Common myeloid progenitor, CD34-positive (primary cell): ENCODE results near the gene EFCAB12.
A peak's percentile ranks its signal among the peaks of the same experiment; 100 is the strongest.

Experiments
- CTCF ChIA-PET: fragments of 350-600 bp; sonication (Branson Sonifier 250); formaldehyde crosslinking; loops from one replicate; lab custom pipeline; 2021; ENCODE audit warnings: antibody characterized with exemption; lab: Charles Lee
- POLR2A ChIA-PET: fragments of 350-600 bp; sonication (Branson Sonifier 250); formaldehyde crosslinking; loops from one replicate; lab custom pipeline; 2021; ENCODE audit warnings: antibody characterized with exemption; lab: Charles Lee
- DNase-seq, 3 donors: peaks; one replicate each; pipeline versions ENCODE4 v3.0.0 to v3.0.0-alpha.2; 2013
- H3K27ac ChIP-seq, 2 experiments: 1 replicate in 1 of 2; 2 replicates in 1 of 2; pipeline ENCODE4 v1.7.0; 2013; ENCODE audit warnings: inconsistent platforms in 2 of 2, low read length in 2 of 2, mild to moderate bottlenecking in 2 of 2, low read depth in 1 of 2, moderate library complexity in 1 of 2; ENCODE audit not compliant: severe bottlenecking in 2 of 2, insufficient read depth in 1 of 2, poor library complexity in 1 of 2
- H3K27me3 ChIP-seq, 5 experiments: replicated peaks in 2 of 5; 1 replicate in 3 of 5; 2 replicates in 2 of 5; pipeline versions ENCODE4 v1.6.1 to v1.7.0; 2013; ENCODE audit warnings: low read length in 4 of 5, mild to moderate bottlenecking in 2 of 5, moderate library complexity in 2 of 5, inconsistent platforms in 1 of 5; ENCODE audit not compliant: insufficient read depth in 5 of 5, control insufficient read depth in 4 of 5
- H3K36me3 ChIP-seq, 4 experiments: 1 replicate in 2 of 4; 2 replicates in 2 of 4; pipeline versions ENCODE4 v1.6.1 to v1.7.0; 2013; ENCODE audit warnings: low read length in 3 of 4, control low read depth in 1 of 4, mild to moderate bottlenecking in 1 of 4; ENCODE audit not compliant: control insufficient read depth in 4 of 4, insufficient read depth in 4 of 4
- H3K4me1 ChIP-seq, 4 experiments: 1 replicate in 3 of 4; 2 replicates in 1 of 4; pipeline versions ENCODE4 v1.6.1 to v1.7.1; 2013; ENCODE audit warnings: low read length in 3 of 4, mild to moderate bottlenecking in 3 of 4, control low read depth in 1 of 4, inconsistent platforms in 1 of 4, moderate library complexity in 1 of 4; ENCODE audit not compliant: control insufficient read depth in 4 of 4, insufficient read depth in 4 of 4; ENCODE audit errors: control extremely low read depth in 1 of 4
- H3K4me3 ChIP-seq, 7 experiments: 1 replicate in 4 of 7; 2 replicates in 3 of 7; pipeline versions ENCODE4 v1.5.1 to v1.7.0; 2013; ENCODE audit warnings: mild to moderate bottlenecking in 7 of 7, low read length in 6 of 7, moderate library complexity in 6 of 7, inconsistent platforms in 2 of 7, low read depth in 2 of 7, control low read depth in 1 of 7; ENCODE audit not compliant: insufficient read depth in 4 of 7, control insufficient read depth in 1 of 7; ENCODE audit errors: extremely low read depth in 1 of 7
- H3K9me3 ChIP-seq, 5 experiments: 1 replicate in 4 of 5; 2 replicates in 1 of 5; pipeline versions ENCODE4 v1.6.1 to v1.7.1; 2013; ENCODE audit warnings: low read length in 4 of 5, mild to moderate bottlenecking in 2 of 5, inconsistent platforms in 1 of 5, low read depth in 1 of 5, moderate library complexity in 1 of 5; ENCODE audit not compliant: control insufficient read depth in 4 of 5, insufficient read depth in 2 of 5; ENCODE audit errors: control extremely low read depth in 1 of 5
- WGBS: methylation state at CpG from one replicate; pipeline ENCODE4 v1.1.5; 2013; ENCODE audit not compliant: insufficient coverage; 5-methylcytosine and 5-hydroxymethylcytosine counted together

The EFCAB12 gene

GRCh38 chr3:129432671-129433070, 4.2 kb upstream of the EFCAB12 start:
- Histone ChIP-seq H3K27me3 (peaks cover 0 to 3% (median 0%) of the 10 kb centered on the region in 5 experiments), H3K9me3 (no peaks in the 10 kb centered on the region), H3K36me3 (peaks cover 22 to 81% (median 46%) of the 10 kb centered on the region in 4 experiments), H3K4me1 (peaks cover 19 to 45% (median 29%) of the 10 kb centered on the region in 4 experiments), H3K27ac (no peak overlapping the region), H3K4me3 (no peak overlapping the region)
- no peak for DNase-seq
- ChIA-PET POLR2A (no interaction called here), CTCF (interaction anchor here (1.2 to 1.5 kb wide), 2 partner anchors 32 to 50 kb away, joined by 3 to 4 read pairs; no protein-coding TSS in a partner anchor)

- POLR2A ChIA-PET, result no interaction called here
- peak overlapping the region in 1 of 7 experiments; percentile 6 for H3K4me3 ChIP-seq
- H3K9me3 ChIP-seq, result no peaks in the 10 kb centered on the region
- CTCF ChIA-PET, result interaction anchor here (1.5 kb wide), 1 partner anchor 32 kb away, joined by 3 read pairs; no protein-coding TSS in a partner anchor
- peaks cover 19 to 50% (median 31%) of the 10 kb centered on the region in 4 experiments for H3K4me1 ChIP-seq
- peak in 1 of 3 donors; percentile 23 for DNase-seq
- peaks cover 0 to 8% (median 0%) of the 10 kb centered on the region in 5 experiments for H3K27me3 ChIP-seq
- H3K36me3 ChIP-seq, result peaks cover 20 to 74% (median 42%) of the 10 kb centered on the region in 4 experiments
- no peak overlapping the region for H3K27ac ChIP-seq
- 38% methylated on average over 1 of the region's 7 CpGs for WGBS
These were observed 3.6 kb upstream of the EFCAB12 start for GRCh38 chr3:129432036-129432435.

GRCh38 chr3:129429602-129430001, 1.2 kb upstream of the EFCAB12 start:
- CTCF ChIA-PET, result interaction anchor here (0.9 to 2.1 kb wide), 3 partner anchors 10 to 46 kb away, joined by 4 to 6 read pairs (median 4); partner anchors contain the start of genes IFT122 and MBD4
- H3K4me3 ChIP-seq, result no peak overlapping the region
- POLR2A ChIA-PET, result no interaction called here
- H3K27me3 ChIP-seq, result peaks cover 0 to 8% (median 0%) of the 10 kb centered on the region in 5 experiments
- H3K36me3 ChIP-seq, result peaks cover 9 to 52% (median 30%) of the 10 kb centered on the region in 4 experiments
- H3K27ac ChIP-seq, result no peak overlapping the region
- no peak for DNase-seq
- whole genome bisulfite sequencing, result 86% methylated on average over 3 of the region's 4 CpGs
- peaks cover 7 to 36% (median 26%) of the 10 kb centered on the region in 4 experiments for H3K4me1 ChIP-seq
- peaks cover 0 to 1% (median 0%) of the 10 kb centered on the region in 5 experiments for H3K9me3 ChIP-seq

- 100% methylated on average over 3 of the region's 3 CpGs for WGBS
- no peak for DNase-seq
- Histone ChIP-seq H3K4me1 (peaks cover 4 to 40% (median 26%) of the 10 kb centered on the region in 4 experiments), H3K36me3 (peaks cover 6 to 48% (median 28%) of the 10 kb centered on the region in 4 experiments), H3K27me3 (peaks cover 0 to 8% (median 0%) of the 10 kb centered on the region in 5 experiments), H3K4me3 (peak overlapping the region in 2 of 7 experiments; percentile 83 to 89), H3K27ac (no peak overlapping the region), H3K9me3 (peaks cover 0 to 1% (median 0%) of the 10 kb centered on the region in 5 experiments)
- ChIA-PET CTCF (interaction anchor here (0.9 to 2.1 kb wide), 3 partner anchors 10 to 46 kb away, joined by 4 to 6 read pairs (median 4); partner anchors contain the start of genes IFT122 and MBD4), POLR2A (interaction anchor here (2.3 kb wide), 1 partner anchor 11 kb away, joined by 15 read pairs; the partner anchor contains the start of genes IFT122 and MBD4)
These were observed 630 bp upstream of the EFCAB12 start for GRCh38 chr3:129429080-129429451.

- Histone ChIP-seq H3K4me3 (peak overlapping the region; percentile 15 to 89 (median 72)), H3K27ac (no peak overlapping the region), H3K4me1 (peaks cover 4 to 44% (median 26%) of the 10 kb centered on the region in 4 experiments), H3K9me3 (peaks cover 0 to 1% (median 0%) of the 10 kb centered on the region in 5 experiments), H3K27me3 (peaks cover 0 to 8% (median 0%) of the 10 kb centered on the region in 5 experiments), H3K36me3 (peaks cover 6 to 37% (median 20%) of the 10 kb centered on the region in 4 experiments)
- ChIA-PET POLR2A (interaction anchor here (2.3 kb wide), 1 partner anchor 12 kb away, joined by 15 read pairs; the partner anchor contains the start of genes IFT122 and MBD4), CTCF (interaction anchor here (1.4 to 2.1 kb wide), 2 partner anchors 12 to 45 kb away, joined by 6 read pairs; partner anchors contain the start of genes IFT122 and MBD4)
- 10% methylated on average over 8 of the region's 8 CpGs for WGBS
- DNase-seq, result no peak
These were observed 445 bp downstream of the EFCAB12 start for GRCh38 chr3:129428007-129428375.

- ChIA-PET CTCF (no interaction called here), POLR2A (no interaction called here)
- Histone ChIP-seq H3K36me3 (peaks cover 0 to 14% (median 4%) of the 10 kb centered on the region in 4 experiments), H3K27ac (no peak overlapping the region), H3K4me3 (no peak overlapping the region), H3K27me3 (peaks cover 0 to 8% (median 0%) of the 10 kb centered on the region in 5 experiments), H3K9me3 (peaks cover 0 to 3% (median 0%) of the 10 kb centered on the region in 5 experiments), H3K4me1 (peaks cover 4 to 32% (median 16%) of the 10 kb centered on the region in 4 experiments)
- 100% methylated on average over 2 of the region's 2 CpGs for WGBS
- no peak for DNase-seq
These were observed 2.8 kb downstream of the EFCAB12 start for GRCh38 chr3:129425619-129426018.

GRCh38 chr3:129425213-129425612, 3.2 kb downstream of the EFCAB12 start:
- H3K27me3 ChIP-seq, result peaks cover 0 to 8% (median 0%) of the 10 kb centered on the region in 5 experiments
- 88% methylated on average over 2 of the region's 3 CpGs for WGBS
- H3K36me3 ChIP-seq, result peaks cover 0 to 12% (median 3%) of the 10 kb centered on the region in 4 experiments
- H3K4me3 ChIP-seq, result no peak overlapping the region
- peaks cover 4 to 32% (median 16%) of the 10 kb centered on the region in 4 experiments for H3K4me1 ChIP-seq
- H3K27ac ChIP-seq, result no peak overlapping the region
- CTCF ChIA-PET, result no interaction called here
- POLR2A ChIA-PET, result no interaction called here
- H3K9me3 ChIP-seq, result peaks cover 0 to 3% (median 0%) of the 10 kb centered on the region in 5 experiments
- DNase-seq, result no peak
